ENCODE results near the gene LRRC8E. TPM values are rescaled to one million over a fixed set of nuclear protein-coding genes. Genes with fewer than 3 reads are reported as not detected.
"Not testable (repeated sequence)": the region's sequence is repeated elsewhere in the genome, so short reads cannot be mapped to it uniquely, and the experiment has no call there.

LRRC8E gene
- total RNA-seq, 1 donor from 2014 or later: 6.6 TPM

DNA sequence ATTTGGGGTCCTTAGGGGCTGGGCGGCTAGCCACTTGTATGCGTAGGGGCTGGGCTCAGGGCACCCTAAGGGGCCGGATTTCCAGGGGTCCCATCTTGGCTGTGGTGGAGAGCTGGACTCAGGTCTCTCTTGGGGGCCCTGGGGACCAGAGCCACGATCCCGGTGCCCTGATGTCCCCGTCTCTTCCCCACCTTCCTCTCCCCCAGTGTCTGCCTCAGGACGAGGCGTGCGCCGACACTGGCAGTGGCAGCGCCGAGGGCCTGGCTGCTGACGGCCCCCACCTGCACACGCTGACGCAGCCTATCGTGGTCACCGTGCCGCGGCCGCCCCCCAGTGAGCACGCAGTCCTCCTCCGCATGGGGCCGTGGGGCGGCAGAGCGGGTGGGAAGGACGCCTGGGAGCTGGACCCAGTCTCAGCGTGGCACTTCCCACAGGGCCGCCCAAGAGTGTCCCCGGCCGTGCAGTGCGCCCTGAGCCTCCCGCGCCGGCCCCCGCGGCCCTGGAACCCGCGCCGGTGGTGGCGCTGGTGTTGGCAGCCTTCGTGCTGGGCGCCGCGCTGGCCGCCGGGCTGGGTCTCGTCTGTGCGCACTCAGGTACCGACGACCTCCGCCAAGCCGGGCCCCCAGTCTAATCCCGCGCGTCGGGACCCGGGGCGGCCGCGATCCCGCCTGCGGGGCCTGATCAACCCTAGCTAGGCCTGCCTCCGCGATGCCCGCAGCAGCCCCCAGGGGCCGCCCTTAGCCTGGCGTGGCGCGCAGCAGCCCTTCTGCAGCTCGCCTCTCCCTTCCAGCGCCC lies 29.2 kb downstream of the LRRC8E start:
- FAIRE-seq (no peak), DNase-seq (ENCODE audit: low read depth) (peak; percentile 19)
- Histone ChIP-seq H3K9ac (ENCODE audit: low read length) (no peak overlapping the region), H3K4me3 (ENCODE audit: insufficient read depth, low read depth, low read length) (no peak overlapping the region), H3K4me1 (ENCODE audit: insufficient read depth, low read length) (peaks cover 30% of the 10 kb centered on the region), H3K27ac (ENCODE audit: low read depth, low read length) (no peak overlapping the region), H3K27me3 (ENCODE audit: insufficient read depth, low read length) (peaks cover 22% of the 10 kb centered on the region), H2AFZ (ENCODE audit: low read depth, low read length) (peak overlapping the region; percentile 66), H3K4me2 (ENCODE audit: low read length) (peak overlapping the region; percentile 78), H3K9me3 (ENCODE audit: insufficient read depth, low read depth, low read length) (no peaks in the 10 kb centered on the region), H4K20me1 (ENCODE audit: insufficient read depth, low read length) (peaks cover 17% of the 10 kb centered on the region), H3K36me3 (ENCODE audit: insufficient read depth, low read length) (no peaks in the 10 kb centered on the region), H3K79me2 (ENCODE audit: insufficient read depth, low read length) (peaks cover 6% of the 10 kb centered on the region)
- TF ChIP-seq, protein P1, sequence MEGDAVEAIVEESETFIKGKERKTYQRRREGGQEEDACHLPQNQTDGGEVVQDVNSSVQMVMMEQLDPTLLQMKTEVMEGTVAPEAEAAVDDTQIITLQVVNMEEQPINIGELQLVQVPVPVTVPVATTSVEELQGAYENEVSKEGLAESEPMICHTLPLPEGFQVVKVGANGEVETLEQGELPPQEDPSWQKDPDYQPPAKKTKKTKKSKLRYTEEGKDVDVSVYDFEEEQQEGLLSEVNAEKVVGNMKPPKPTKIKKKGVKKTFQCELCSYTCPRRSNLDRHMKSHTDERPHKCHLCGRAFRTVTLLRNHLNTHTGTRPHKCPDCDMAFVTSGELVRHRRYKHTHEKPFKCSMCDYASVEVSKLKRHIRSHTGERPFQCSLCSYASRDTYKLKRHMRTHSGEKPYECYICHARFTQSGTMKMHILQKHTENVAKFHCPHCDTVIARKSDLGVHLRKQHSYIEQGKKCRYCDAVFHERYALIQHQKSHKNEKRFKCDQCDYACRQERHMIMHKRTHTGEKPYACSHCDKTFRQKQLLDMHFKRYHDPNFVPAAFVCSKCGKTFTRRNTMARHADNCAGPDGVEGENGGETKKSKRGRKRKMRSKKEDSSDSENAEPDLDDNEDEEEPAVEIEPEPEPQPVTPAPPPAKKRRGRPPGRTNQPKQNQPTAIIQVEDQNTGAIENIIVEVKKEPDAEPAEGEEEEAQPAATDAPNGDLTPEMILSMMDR (IDR thresholded peaks at IDR 0.05; ENCODE audit: insufficient read depth, low read depth, low read length): peak; percentile 10
- TF ChIP-seq EZH2 (IDR thresholded peaks at IDR 0.05; ENCODE audit: insufficient read depth, low read length): peak; percentile 80
- Mint-ChIP-seq H3K9me3 (ENCODE audit: unreplicated experiment) (no peaks in the 10 kb centered on the region), H3K4me3 (ENCODE audit: unreplicated experiment) (peak overlapping the region; percentile 83), H3K27ac (ENCODE audit: unreplicated experiment) (no peak overlapping the region), H3K27me3 (ENCODE audit: low read depth, unreplicated experiment) (peaks cover 13% of the 10 kb centered on the region), H3K36me3 (ENCODE audit: low read depth, unreplicated experiment) (no peaks in the 10 kb centered on the region), H3K4me1 (ENCODE audit: low read depth, unreplicated experiment) (peaks cover 3% of the 10 kb centered on the region)

DNA sequence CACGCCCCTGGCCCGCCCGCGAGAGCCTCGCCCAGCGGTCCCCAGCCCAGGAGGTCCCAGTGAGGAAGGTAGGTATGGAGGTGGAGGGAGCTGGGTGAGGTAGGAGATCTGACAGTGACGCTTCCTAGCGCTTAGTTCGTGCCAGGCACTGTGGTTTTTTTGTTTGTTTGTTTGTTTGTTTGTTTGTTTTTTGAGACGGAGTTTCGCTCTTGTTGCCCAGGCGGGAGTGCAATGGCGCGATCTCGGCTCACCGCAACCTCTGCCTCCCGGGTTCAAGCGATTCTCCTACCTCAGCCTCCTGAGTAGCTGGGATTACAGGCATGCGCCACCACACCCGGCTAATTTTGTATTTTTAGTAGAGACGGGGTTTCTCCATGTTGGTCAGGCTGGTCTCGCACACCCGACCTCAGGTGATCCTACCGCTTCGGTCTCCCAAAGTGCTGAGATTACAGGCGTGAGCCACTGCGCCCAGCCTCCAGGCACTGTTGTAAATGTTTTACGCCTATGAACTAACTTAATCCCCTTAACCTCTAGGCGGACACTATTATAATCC lies 29.8 kb downstream of the LRRC8E start:
- H3K4me2 ChIP-seq (ENCODE audit: low read length): peak overlapping the region; percentile 78
- not testable (repeated sequence) for H3K4me1 Mint-ChIP-seq (ENCODE audit: low read depth, unreplicated experiment); H3K4me3 ChIP-seq (ENCODE audit: insufficient read depth, low read depth, low read length); FAIRE-seq; H3K27ac ChIP-seq (ENCODE audit: low read depth, low read length); H3K36me3 ChIP-seq (ENCODE audit: insufficient read depth, low read length); DNase-seq (ENCODE audit: low read depth); H3K9me3 ChIP-seq (ENCODE audit: insufficient read depth, low read depth, low read length); H3K9ac ChIP-seq (ENCODE audit: low read length); H3K36me3 Mint-ChIP-seq (ENCODE audit: low read depth, unreplicated experiment); H3K79me2 ChIP-seq (ENCODE audit: insufficient read depth, low read length); H3K9me3 Mint-ChIP-seq (ENCODE audit: unreplicated experiment)
- peak overlapping the region; percentile 24 for H2AFZ ChIP-seq (ENCODE audit: low read depth, low read length)
- H3K4me1 ChIP-seq (ENCODE audit: insufficient read depth, low read length): peaks cover 30% of the 10 kb centered on the region
- peak overlapping the region; percentile 58 for H3K27ac Mint-ChIP-seq (ENCODE audit: unreplicated experiment)
- H3K27me3 Mint-ChIP-seq (ENCODE audit: low read depth, unreplicated experiment): peaks cover 13% of the 10 kb centered on the region
- H3K4me3 Mint-ChIP-seq (ENCODE audit: unreplicated experiment): peak overlapping the region; percentile 71
- H4K20me1 ChIP-seq (ENCODE audit: insufficient read depth, low read length): peaks cover 23% of the 10 kb centered on the region
- H3K27me3 ChIP-seq (ENCODE audit: insufficient read depth, low read length): peaks cover 22% of the 10 kb centered on the region

DNA sequence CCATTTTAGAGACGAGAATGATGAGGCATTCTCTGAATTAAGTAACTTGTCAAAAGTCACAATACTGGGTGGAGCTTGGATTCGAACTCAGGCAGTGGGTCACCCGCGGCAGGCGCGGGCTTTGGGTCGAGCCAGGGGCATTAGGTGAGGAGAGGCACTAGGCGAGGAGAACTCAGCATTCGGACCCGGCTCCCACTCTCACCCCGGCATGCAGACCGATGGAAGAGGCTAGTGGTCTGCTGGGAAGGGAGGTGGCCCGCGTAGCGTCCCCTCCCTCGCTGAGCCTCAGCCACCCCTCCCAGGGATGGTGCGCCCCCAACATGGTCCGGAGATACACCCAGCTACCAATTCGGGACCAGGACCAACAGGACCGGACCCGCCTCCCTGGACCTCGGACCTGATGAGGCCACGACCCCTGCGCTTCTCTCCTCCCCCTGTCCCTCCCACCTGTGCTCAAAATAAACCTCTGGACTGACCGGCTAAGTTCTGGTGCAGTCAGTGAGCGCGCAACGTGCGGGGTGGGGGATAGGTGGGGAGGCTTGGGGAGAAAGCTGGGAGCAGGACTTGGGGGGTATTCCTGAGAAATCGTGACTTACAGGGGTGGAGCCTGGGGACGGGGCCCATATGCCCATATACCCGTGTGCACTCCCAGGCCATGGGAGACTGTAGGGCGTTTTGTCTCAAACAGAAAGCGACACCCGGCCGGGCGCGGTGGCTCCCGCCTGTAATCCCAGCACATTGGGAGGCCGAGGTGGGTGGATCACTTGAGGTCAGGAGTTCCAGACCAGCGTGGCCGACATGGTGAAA lies 30.5 kb downstream of the LRRC8E start:
- H3K9me3 Mint-ChIP-seq (ENCODE audit: unreplicated experiment): no peaks in the 10 kb centered on the region
- peaks cover 3% of the 10 kb centered on the region for H3K36me3 ChIP-seq (ENCODE audit: insufficient read depth, low read length)
- H3K27ac Mint-ChIP-seq (ENCODE audit: unreplicated experiment): peak overlapping the region; percentile 53
- peaks cover 3% of the 10 kb centered on the region for H3K4me1 Mint-ChIP-seq (ENCODE audit: low read depth, unreplicated experiment)
- no peak for TF ChIP-seq EZH2 (IDR thresholded peaks at IDR 0.05; ENCODE audit: insufficient read depth, low read length)
- TF ChIP-seq, protein P1 (IDR thresholded peaks at IDR 0.05; ENCODE audit: insufficient read depth, low read depth, low read length): no peak
- peaks cover 30% of the 10 kb centered on the region for H3K4me1 ChIP-seq (ENCODE audit: insufficient read depth, low read length)
- H2AFZ ChIP-seq (ENCODE audit: low read depth, low read length): no peak overlapping the region
- H3K9ac ChIP-seq (ENCODE audit: low read length): no peak overlapping the region
- H3K79me2 ChIP-seq (ENCODE audit: insufficient read depth, low read length): peaks cover 6% of the 10 kb centered on the region
- peaks cover 22% of the 10 kb centered on the region for H3K27me3 ChIP-seq (ENCODE audit: insufficient read depth, low read length)
- H3K4me3 ChIP-seq (ENCODE audit: insufficient read depth, low read depth, low read length): no peak overlapping the region
- H3K27me3 Mint-ChIP-seq (ENCODE audit: low read depth, unreplicated experiment): peaks cover 13% of the 10 kb centered on the region
- no peaks in the 10 kb centered on the region for H3K36me3 Mint-ChIP-seq (ENCODE audit: low read depth, unreplicated experiment)
- FAIRE-seq (no peak), DNase-seq (ENCODE audit: low read depth) (no peak)
- H3K4me2 ChIP-seq (ENCODE audit: low read length): peak overlapping the region; percentile 93
- H3K27ac ChIP-seq (ENCODE audit: low read depth, low read length): no peak overlapping the region
- H3K4me3 Mint-ChIP-seq (ENCODE audit: unreplicated experiment): peak overlapping the region; percentile 84
- H4K20me1 ChIP-seq (ENCODE audit: insufficient read depth, low read length): peaks cover 26% of the 10 kb centered on the region
- no peaks in the 10 kb centered on the region for H3K9me3 ChIP-seq (ENCODE audit: insufficient read depth, low read depth, low read length)

All from astrocyte (in vitro differentiated cells and primary cell).